Spleen (tissue), 11 donors: ENCODE results near the gene ARHGEF2. TPM values are rescaled to one million over a fixed set of nuclear protein-coding genes. Genes with fewer than 3 reads are reported as not detected.

Source experiments
- DNase-seq: peaks from one replicate; pipeline ENCODE4 v3.0.0-alpha.2; 2020
- H3K27ac ChIP-seq, 8 donors: fragments of 200-600 bp; sonication (generic) in 7 of 8; 1 replicate in 4 of 8; 2 replicates in 4 of 8; pipeline versions ENCODE4 v1.5.0 to v1.8.0; 2016 to 2021; ENCODE audit warnings: inconsistent platforms in 4 of 8, mild to moderate bottlenecking in 4 of 8, moderate library complexity in 1 of 8
- H3K27me3 ChIP-seq, 7 donors: fragments of 200-600 bp; sonication (generic) in 6 of 7; replicated peaks in 1 of 7; 1 replicate in 4 of 7; 2 replicates in 3 of 7; pipeline versions ENCODE4 v1.5.0 to v1.8.0; 2016 to 2021; ENCODE audit warnings: inconsistent platforms in 3 of 7, mild to moderate bottlenecking in 1 of 7
- H3K36me3 ChIP-seq, 6 donors: fragments of 200-600 bp; sonication (generic) in 5 of 6; 1 replicate in 4 of 6; 2 replicates in 2 of 6; pipeline versions ENCODE4 v1.5.0 to v1.8.0; 2016 to 2021; ENCODE audit warnings: inconsistent platforms in 2 of 6
- H3K4me1 ChIP-seq, 6 donors: fragments of 200-600 bp; sonication (generic) in 5 of 6; 1 replicate in 3 of 6; 2 replicates in 3 of 6; pipeline versions ENCODE4 v1.5.0 to v1.8.0; 2016 to 2021; ENCODE audit warnings: inconsistent platforms in 3 of 6
- H3K4me3 ChIP-seq, 8 donors: fragments of 200-600 bp; sonication (generic) in 7 of 8; 1 replicate in 4 of 8; 2 replicates in 4 of 8; pipeline versions ENCODE4 v1.5.0 to v1.8.0; 2016 to 2021; ENCODE audit warnings: inconsistent platforms in 4 of 8, mild to moderate bottlenecking in 4 of 8, moderate library complexity in 2 of 8
- H3K9me3 ChIP-seq, 8 donors: fragments of 200-600 bp; sonication (generic) in 7 of 8; 1 replicate in 4 of 8; 2 replicates in 4 of 8; pipeline versions ENCODE4 v1.5.0 to v1.8.0; 2016 to 2021; ENCODE audit warnings: inconsistent platforms in 4 of 8
- POLR2A ChIP-seq, 3 donors: fragments of 450-650 bp; IDR thresholded peaks; one replicate each; pipeline ENCODE4 v1.5.1; 2017; ENCODE audit warnings: antibody characterized with exemption in 3 of 3, mild to moderate bottlenecking in 1 of 3
- POLR2AphosphoS5 ChIP-seq, 3 donors: sonication (generic); formaldehyde crosslinking; IDR thresholded peaks; one replicate each; pipeline ENCODE4 v1.5.1; 2017; ENCODE audit warnings: antibody characterized with exemption in 3 of 3
- WGBS, 5 donors: extraction: QIAGEN DNeasy Blood & Tissue Kit in 3 of 5; methylation state at CpG; one replicate each; pipeline versions ENCODE4 v1.1.5 to v1.1.7; 2013 to 2018; 5-methylcytosine and 5-hydroxymethylcytosine counted together
- intact Hi-C: fragments of 100-400 bp; cut with DNase I; formaldehyde crosslinking; loops from one replicate; pipeline ENCODE4 v1.15.0; 2023; ENCODE audit warnings: low total_unique reads
- polyA plus RNA-seq, 3 donors: library from polyadenylated mRNA; stranded (reverse); fragments of 200-250 nt; gene quantifications; one replicate each; pipeline ENCODE4 v1.2.1, GENCODE V29; 2013
- total RNA-seq, 7 donors: library from RNA; depleted of rRNA in 3 of 7; stranded (reverse); fragments of >200 nt in 3 of 7; fragmentation: NEBNext Ultra II Directional in 4 of 7; extraction: Animal tissue kit (Norgen Biotek cat#: 25700) in 4 of 7; gene quantifications; one replicate each; pipeline versions ENCODE4 v1.1.0 to v1.2.1, GENCODE V29; 2016 to 2021
- TF ChIP-seq, protein P1 (sequence below), 11 experiments: fragments of 200-600 bp in 7 of 11; fragments of 450-650 bp in 4 of 11; sonication (generic) in 4 of 11; IDR thresholded peaks in 8 of 11; conservative IDR thresholded peaks in 3 of 11; 1 replicate in 7 of 11; 2 replicates in 4 of 11; pipeline versions ENCODE4 v1.4.0 to v1.8.0; 2016 to 2021; ENCODE audit warnings: antibody characterized with exemption in 11 of 11, inconsistent platforms in 4 of 11, mild to moderate bottlenecking in 1 of 11
- donor health status: healthy with polysubstance abuse.
- donor health status: DM: no; HTN: no; CAD: no; lungs with moderate emphysema.
- donor health status: DM: no; HTN: no; CAD: no.
- donor health status: Bipolar disorder and iron deficiency.
- donor health status: healthy.
- donor health status: DM: no; HTN: no; CAD: no.
- donor health status: DM: yes; HTN: yes; CAD: no.

Gene ARHGEF2
- total and polyA plus RNA-seq, 10 donors, result 45.1 to 228 (median 167) TPM

DNA sequence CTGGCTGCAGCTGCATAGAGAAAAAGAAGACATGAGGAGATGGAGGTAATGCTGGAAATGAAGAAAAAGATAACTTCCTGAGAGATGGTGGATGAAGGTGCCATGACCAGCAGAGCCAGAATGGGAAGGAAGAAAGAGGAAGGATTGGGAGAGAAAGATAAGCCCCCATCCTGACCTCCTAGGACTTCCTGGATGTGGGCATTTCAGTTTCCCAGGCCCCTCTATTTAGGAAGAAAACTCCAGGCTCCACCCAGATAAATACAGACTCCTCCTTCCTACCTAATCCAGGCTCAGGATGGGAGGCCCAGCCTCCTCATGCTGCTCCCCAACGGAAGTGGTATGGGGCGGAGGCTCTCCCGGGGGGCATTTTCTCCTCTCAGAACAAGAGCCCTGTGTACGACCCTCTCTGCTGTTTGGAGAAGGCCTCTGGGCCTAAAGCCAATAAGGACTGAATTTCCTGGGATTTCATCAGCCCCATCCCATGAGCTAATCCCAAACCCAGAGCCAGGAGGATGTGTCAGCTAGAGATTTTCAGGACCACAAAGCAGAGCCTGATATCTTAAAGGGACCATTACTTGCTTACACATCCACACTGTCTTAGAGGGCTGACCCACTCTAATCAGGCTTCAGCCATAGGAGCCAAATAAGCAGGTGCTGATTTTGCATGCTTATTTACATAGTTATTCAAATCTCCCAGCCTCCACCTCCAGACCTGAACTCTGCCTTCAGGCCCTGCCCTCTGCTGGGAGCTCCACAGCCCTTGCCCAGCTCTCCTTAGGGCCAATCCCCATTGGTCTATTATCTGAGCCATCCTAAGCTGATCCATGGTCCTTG is 5.1 kb upstream of the ARHGEF2 start:
- no peak for DNase-seq
- intact Hi-C loops, result loop anchor here (5.0 kb wide), 1 partner anchor 41 kb away; the partner anchor contains the start of gene RXFP4
- TF ChIP-seq POLR2A (IDR thresholded peaks at IDR 0.05), result no peak
- TF ChIP-seq POLR2AphosphoS5 (IDR thresholded peaks at IDR 0.05), result peak in 1 of 3 donors; percentile 4
- TF ChIP-seq, protein P1, sequence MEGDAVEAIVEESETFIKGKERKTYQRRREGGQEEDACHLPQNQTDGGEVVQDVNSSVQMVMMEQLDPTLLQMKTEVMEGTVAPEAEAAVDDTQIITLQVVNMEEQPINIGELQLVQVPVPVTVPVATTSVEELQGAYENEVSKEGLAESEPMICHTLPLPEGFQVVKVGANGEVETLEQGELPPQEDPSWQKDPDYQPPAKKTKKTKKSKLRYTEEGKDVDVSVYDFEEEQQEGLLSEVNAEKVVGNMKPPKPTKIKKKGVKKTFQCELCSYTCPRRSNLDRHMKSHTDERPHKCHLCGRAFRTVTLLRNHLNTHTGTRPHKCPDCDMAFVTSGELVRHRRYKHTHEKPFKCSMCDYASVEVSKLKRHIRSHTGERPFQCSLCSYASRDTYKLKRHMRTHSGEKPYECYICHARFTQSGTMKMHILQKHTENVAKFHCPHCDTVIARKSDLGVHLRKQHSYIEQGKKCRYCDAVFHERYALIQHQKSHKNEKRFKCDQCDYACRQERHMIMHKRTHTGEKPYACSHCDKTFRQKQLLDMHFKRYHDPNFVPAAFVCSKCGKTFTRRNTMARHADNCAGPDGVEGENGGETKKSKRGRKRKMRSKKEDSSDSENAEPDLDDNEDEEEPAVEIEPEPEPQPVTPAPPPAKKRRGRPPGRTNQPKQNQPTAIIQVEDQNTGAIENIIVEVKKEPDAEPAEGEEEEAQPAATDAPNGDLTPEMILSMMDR (IDR thresholded peaks at IDR 0.05 in 8 of 11, conservative IDR thresholded peaks at IDR 0.05 in 3 of 11), result peak in 6 of 11 experiments; percentile 16 to 28 (median 20)
- peak overlapping the region in 7 of 8 donors; percentile 46 to 99 (median 98) for H3K27ac ChIP-seq
- no peaks in the 10 kb centered on the region for H3K9me3 ChIP-seq
- H3K27me3 ChIP-seq, result no peaks in the 10 kb centered on the region
- peaks cover 0 to 17% (median 0%) of the 10 kb centered on the region in 6 donors for H3K36me3 ChIP-seq
- H3K4me3 ChIP-seq, result no peak overlapping the region
- 18 to 45% (median 34%) methylated on average over 4 of the region's 4 CpGs for WGBS, 5 donors
- H3K4me1 ChIP-seq, result peaks cover 41 to 87% (median 63%) of the 10 kb centered on the region in 6 donors

DNA sequence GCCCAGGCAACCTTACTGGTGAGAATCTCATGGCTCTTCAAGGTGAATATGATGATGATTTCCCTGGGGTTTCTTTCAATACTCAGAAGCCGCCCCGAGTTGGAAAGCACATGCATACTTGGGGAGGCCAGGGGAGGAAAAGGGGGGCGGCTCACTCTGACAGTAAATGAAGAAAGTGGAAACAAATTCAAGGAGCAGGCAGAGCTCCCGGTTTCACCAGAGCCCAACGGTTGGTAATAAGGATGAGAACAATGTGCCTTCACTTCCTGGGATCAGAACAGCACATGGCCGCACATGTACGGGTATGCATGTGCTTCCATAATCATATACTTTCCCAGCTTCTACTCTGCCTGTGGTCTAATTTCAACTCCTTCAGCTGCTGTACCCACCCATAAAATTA is 3.8 kb upstream of the ARHGEF2 start:
- Histone ChIP-seq H3K4me1 (peaks cover 41 to 82% (median 65%) of the 10 kb centered on the region in 6 donors), H3K4me3 (peak overlapping the region in 1 of 8 donors; percentile 98), H3K36me3 (peaks cover 0 to 17% (median 0%) of the 10 kb centered on the region in 6 donors), H3K27ac (peak overlapping the region; percentile 95 to 99 (median 98)), H3K9me3 (no peaks in the 10 kb centered on the region), H3K27me3 (no peaks in the 10 kb centered on the region)
- no peak for DNase-seq
- no peak for TF ChIP-seq POLR2AphosphoS5 (IDR thresholded peaks at IDR 0.05)
- TF ChIP-seq, protein P1 (IDR thresholded peaks at IDR 0.05 in 8 of 11, conservative IDR thresholded peaks at IDR 0.05 in 3 of 11), result no peak
- intact Hi-C loops, result loop anchor here (5.0 kb wide), 1 partner anchor 40 kb away; the partner anchor contains the start of gene RXFP4
- 70 to 77% (median 74%) methylated on average over 7 of the region's 7 CpGs for WGBS, 5 donors

DNA sequence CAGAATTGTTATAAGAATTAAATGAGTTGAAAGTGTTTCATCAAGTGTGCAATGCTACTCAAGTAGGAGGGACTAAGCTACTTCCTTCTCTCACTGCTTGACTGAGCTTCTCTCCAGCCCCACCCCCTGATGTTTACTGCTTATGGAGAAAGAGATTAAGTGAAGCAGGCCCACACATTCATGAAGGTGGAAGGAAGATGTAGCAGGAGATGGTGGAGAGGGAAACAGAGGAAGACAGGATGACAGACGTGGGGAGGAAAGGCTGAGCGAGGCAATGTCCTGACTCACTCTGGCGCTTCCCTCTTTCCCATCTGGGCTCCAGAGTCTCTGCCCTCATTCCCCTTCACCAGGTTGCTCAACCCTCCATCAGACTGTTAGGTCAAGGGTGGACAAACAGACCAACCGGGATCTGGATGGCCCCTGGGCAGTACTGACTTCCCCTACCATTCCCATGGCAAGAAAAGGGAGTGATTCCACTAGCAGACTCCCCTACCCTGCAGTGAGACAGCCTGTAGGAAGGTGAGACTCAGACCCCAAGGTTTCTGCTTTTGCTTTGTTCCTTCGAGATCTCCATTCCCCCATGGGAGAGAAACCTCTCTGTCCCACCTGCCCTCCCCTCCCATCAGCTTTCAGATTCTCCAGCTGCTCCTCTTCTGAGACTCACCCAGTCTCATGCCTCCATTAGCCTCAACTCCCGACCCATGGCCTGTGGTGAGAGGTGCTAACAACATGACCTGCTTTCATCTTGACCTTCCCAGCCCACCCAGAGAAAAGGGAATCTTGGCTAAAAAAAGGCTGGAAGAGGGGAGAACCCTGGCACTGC is 3.1 kb upstream of the ARHGEF2 start:
- Histone ChIP-seq H3K9me3 (no peaks in the 10 kb centered on the region), H3K27me3 (no peaks in the 10 kb centered on the region), H3K4me1 (peaks cover 41 to 84% (median 68%) of the 10 kb centered on the region in 6 donors), H3K36me3 (peaks cover 0 to 17% (median 0%) of the 10 kb centered on the region in 6 donors), H3K4me3 (peak overlapping the region in 2 of 8 donors; percentile 1 to 98), H3K27ac (peak overlapping the region; percentile 95 to 99 (median 98))
- peak; percentile 78 for DNase-seq
- intact Hi-C loops, result loop anchor here (5.0 kb wide), 1 partner anchor 39 kb away; the partner anchor contains the start of gene RXFP4
- TF ChIP-seq POLR2AphosphoS5 (IDR thresholded peaks at IDR 0.05) (peak in 1 of 3 donors; percentile 54), POLR2A (IDR thresholded peaks at IDR 0.05) (no peak)
- TF ChIP-seq, protein P1 (IDR thresholded peaks at IDR 0.05 in 8 of 11, conservative IDR thresholded peaks at IDR 0.05 in 3 of 11), result no peak
- 37 to 45% (median 44%) methylated on average over 6 of the region's 6 CpGs for WGBS, 5 donors
